ENCODE results near the gene MRFAP1.
A peak's percentile ranks its signal among the peaks of the same experiment; 100 is the strongest.

The MRFAP1 gene

GRCh38 chr4:6673660-6674499 is 33.4 kb downstream of the MRFAP1 start:
- no peaks in the 10 kb centered on the region for H3K27me3 Mint-ChIP-seq
- ATAC-seq (replicated peaks) (peak; percentile 87 to 91), DNase-seq (peak; percentile 92)
- H3K27ac Mint-ChIP-seq: peak overlapping the region; percentile 99
- no peaks in the 10 kb centered on the region for H3K9me3 Mint-ChIP-seq
- peaks cover 35 to 49% of the 10 kb centered on the region in 2 donors for H3K4me1 Mint-ChIP-seq
- peaks cover 36 to 55% of the 10 kb centered on the region in 2 donors for H3K36me3 Mint-ChIP-seq
- peak overlapping the region; percentile 91 to 93 for H3K4me3 Mint-ChIP-seq

- peaks cover 40 to 58% of the 10 kb centered on the region in 2 donors for H3K36me3 Mint-ChIP-seq
- peak; percentile 9 for DNase-seq
- no peaks in the 10 kb centered on the region for H3K27me3 Mint-ChIP-seq
- peak overlapping the region; percentile 99 for H3K27ac Mint-ChIP-seq
- no peaks in the 10 kb centered on the region for H3K9me3 Mint-ChIP-seq
- peaks cover 35 to 51% of the 10 kb centered on the region in 2 donors for H3K4me1 Mint-ChIP-seq
- peak overlapping the region; percentile 91 to 93 for H3K4me3 Mint-ChIP-seq
- peak; percentile 24 to 28 for ATAC-seq (replicated peaks)
Observed at GRCh38 chr4:6674500-6675149, 34.1 kb downstream of the MRFAP1 start.

GRCh38 chr4:6676722-6677558 is 36.5 kb downstream of the MRFAP1 start:
- peaks cover 53 to 64% of the 10 kb centered on the region in 2 donors for H3K36me3 Mint-ChIP-seq
- DNase-seq (no peak), ATAC-seq (replicated peaks) (no peak)
- H3K4me3 Mint-ChIP-seq: peak overlapping the region; percentile 45 to 93
- H3K4me1 Mint-ChIP-seq: peaks cover 35 to 57% of the 10 kb centered on the region in 2 donors
- H3K27me3 Mint-ChIP-seq: no peaks in the 10 kb centered on the region
- H3K27ac Mint-ChIP-seq: no peak overlapping the region
- peaks cover 0 to 4% of the 10 kb centered on the region in 2 donors for H3K9me3 Mint-ChIP-seq

- peaks cover 23 to 34% of the 10 kb centered on the region in 2 donors for H3K4me1 Mint-ChIP-seq
- no peak for DNase-seq
- no peak overlapping the region for H3K27ac Mint-ChIP-seq
- peaks cover 42 to 49% of the 10 kb centered on the region in 2 donors for H3K36me3 Mint-ChIP-seq
- H3K4me3 Mint-ChIP-seq: no peak overlapping the region
- H3K27me3 Mint-ChIP-seq: no peaks in the 10 kb centered on the region
- H3K9me3 Mint-ChIP-seq: peaks cover 0 to 4% of the 10 kb centered on the region in 2 donors
- no peak for ATAC-seq (replicated peaks)
Observed at GRCh38 chr4:6680372-6681034, 40.0 kb downstream of the MRFAP1 start.

- no peaks in the 10 kb centered on the region for H3K27me3 Mint-ChIP-seq
- no peak for DNase-seq
Observed at GRCh38 chr4:6681191-6681590, 40.7 kb downstream of the MRFAP1 start.

GRCh38 chr4:6682862-6683590 is 42.5 kb downstream of the MRFAP1 start:
- H3K4me3 Mint-ChIP-seq: no peak overlapping the region
- H3K36me3 Mint-ChIP-seq: peaks cover 26 to 30% of the 10 kb centered on the region in 2 donors
- H3K4me1 Mint-ChIP-seq: peaks cover 1 to 11% of the 10 kb centered on the region in 2 donors
- H3K9me3 Mint-ChIP-seq: peaks cover 0 to 4% of the 10 kb centered on the region in 2 donors
- DNase-seq: no peak
- no peak for ATAC-seq (replicated peaks)
- peaks cover 0 to 2% of the 10 kb centered on the region in 2 donors for H3K27me3 Mint-ChIP-seq
- H3K27ac Mint-ChIP-seq: no peak overlapping the region

More at GRCh38 chr4:6681191-6681590, 40.7 kb downstream of the MRFAP1 start:
- Mint-ChIP-seq H3K27ac (no peak overlapping the region), H3K4me3 (no peak overlapping the region), H3K4me1 (peaks cover 17 to 27% of the 10 kb centered on the region in 2 donors), H3K9me3 (peaks cover 0 to 4% of the 10 kb centered on the region in 2 donors), H3K36me3 (peaks cover 36 to 42% of the 10 kb centered on the region in 2 donors)
- no peak for ATAC-seq (replicated peaks)

GRCh38 chr4:6684656-6685055 is 44.2 kb downstream of the MRFAP1 start:
- Mint-ChIP-seq H3K27me3 (peaks cover under 1 to 19% of the 10 kb centered on the region in 2 donors), H3K36me3 (peaks cover 17 to 22% of the 10 kb centered on the region in 2 donors), H3K27ac (no peak overlapping the region), H3K4me1 (peaks cover 6 to 17% of the 10 kb centered on the region in 2 donors), H3K9me3 (peaks cover 0 to 4% of the 10 kb centered on the region in 2 donors), H3K4me3 (no peak overlapping the region)
- no peak for ATAC-seq (replicated peaks)
- no peak for DNase-seq

- H3K9me3 Mint-ChIP-seq: no peaks in the 10 kb centered on the region
- H3K36me3 Mint-ChIP-seq: peaks cover 3 to 7% of the 10 kb centered on the region in 2 donors
- H3K4me3 Mint-ChIP-seq: no peak overlapping the region
- ATAC-seq (replicated peaks) (no peak), DNase-seq (no peak)
- peaks cover 9 to 19% of the 10 kb centered on the region in 2 donors for H3K4me1 Mint-ChIP-seq
- no peak overlapping the region for H3K27ac Mint-ChIP-seq
- peaks cover 7 to 34% of the 10 kb centered on the region in 2 donors for H3K27me3 Mint-ChIP-seq
Observed at GRCh38 chr4:6686104-6686787, 45.8 kb downstream of the MRFAP1 start.

- peaks cover 4 to 6% of the 10 kb centered on the region in 2 donors for H3K36me3 Mint-ChIP-seq
- H3K27me3 Mint-ChIP-seq: peaks cover 7 to 34% of the 10 kb centered on the region in 2 donors
- no peak for ATAC-seq (replicated peaks)
- H3K27ac Mint-ChIP-seq: no peak overlapping the region
- no peak for DNase-seq
- no peaks in the 10 kb centered on the region for H3K9me3 Mint-ChIP-seq
- peaks cover 8 to 19% of the 10 kb centered on the region in 2 donors for H3K4me1 Mint-ChIP-seq
- H3K4me3 Mint-ChIP-seq: no peak overlapping the region
Observed at GRCh38 chr4:6687947-6688878, 47.7 kb downstream of the MRFAP1 start.

GRCh38 chr4:6688879-6689505 is 48.5 kb downstream of the MRFAP1 start:
- H3K27ac Mint-ChIP-seq: no peak overlapping the region
- peaks cover 7 to 34% of the 10 kb centered on the region in 2 donors for H3K27me3 Mint-ChIP-seq

GRCh38 chr4:6689506-6689960 is 49.0 kb downstream of the MRFAP1 start:
- Mint-ChIP-seq H3K27ac (no peak overlapping the region), H3K36me3 (peaks cover 4 to 6% of the 10 kb centered on the region in 2 donors), H3K4me1 (peaks cover 8 to 20% of the 10 kb centered on the region in 2 donors), H3K9me3 (no peaks in the 10 kb centered on the region), H3K27me3 (peaks cover 7 to 34% of the 10 kb centered on the region in 2 donors), H3K4me3 (no peak overlapping the region)
- peak in 1 of 2 donors; percentile 24 for ATAC-seq (replicated peaks)
- no peak for DNase-seq

More at GRCh38 chr4:6688879-6689505, 48.5 kb downstream of the MRFAP1 start:
- Mint-ChIP-seq H3K4me1 (peaks cover 8 to 19% of the 10 kb centered on the region in 2 donors), H3K9me3 (no peaks in the 10 kb centered on the region), H3K4me3 (peak overlapping the region in 1 of 2 donors; percentile 35), H3K36me3 (peaks cover 4 to 6% of the 10 kb centered on the region in 2 donors)
- ATAC-seq (replicated peaks) (peak; percentile 91 to 93), DNase-seq (peak; percentile 23)
